ENCODE results near the gene MISP3. TPM values are rescaled to one million over a fixed set of nuclear protein-coding genes. Genes with fewer than 3 reads are reported as not detected.
"Not testable (repeated sequence)": the region's sequence is repeated elsewhere in the genome, so short reads cannot be mapped to it uniquely, and the experiment has no call there.

Gene MISP3
- total RNA-seq, 1 donor from 2014 or later: 0.98 TPM

GRCh38 chr19:14042659-14043608 lies 29.7 kb upstream of the MISP3 start:
- not testable (repeated sequence) for H3K27me3 Mint-ChIP-seq (ENCODE audit: low read depth); H3K36me3 Mint-ChIP-seq; H3K4me3 Mint-ChIP-seq; H3K4me1 Mint-ChIP-seq; DNase-seq (ENCODE audit: low spot score in 2 of 2, unreplicated experiment in 2 of 2); H3K9me3 Mint-ChIP-seq
- TF ChIP-seq CTCF (IDR thresholded peaks at IDR 0.05; ENCODE audit: unreplicated experiment): peak; percentile 44
- peak overlapping the region; percentile 78 for H3K27ac Mint-ChIP-seq

GRCh38 chr19:14047866-14048265 lies 24.7 kb upstream of the MISP3 start:
- H3K9me3 Mint-ChIP-seq; H3K4me3 Mint-ChIP-seq; H3K27ac Mint-ChIP-seq; H3K27me3 Mint-ChIP-seq (ENCODE audit: low read depth); H3K4me1 Mint-ChIP-seq; H3K36me3 Mint-ChIP-seq; DNase-seq (ENCODE audit: low spot score in 2 of 2, unreplicated experiment in 2 of 2): not testable (repeated sequence)

GRCh38 chr19:14048443-14049153 lies 24.0 kb upstream of the MISP3 start:
- Mint-ChIP-seq H3K27me3 (ENCODE audit: low read depth) (no peaks in the 10 kb centered on the region), H3K9me3 (no peaks in the 10 kb centered on the region), H3K36me3 (peaks cover 8% of the 10 kb centered on the region), H3K4me1 (no peaks in the 10 kb centered on the region), H3K27ac (no peak overlapping the region), H3K4me3 (no peak overlapping the region)
- peak; percentile 42 for TF ChIP-seq CTCF (IDR thresholded peaks at IDR 0.05; ENCODE audit: unreplicated experiment)
- no peak for DNase-seq (ENCODE audit: low spot score in 2 of 2, unreplicated experiment in 2 of 2)

- Mint-ChIP-seq H3K9me3 (no peaks in the 10 kb centered on the region), H3K4me1 (no peaks in the 10 kb centered on the region)
Measured at GRCh38 chr19:14050512-14050911, 22.1 kb upstream of the MISP3 start.

GRCh38 chr19:14050961-14051360 lies 21.6 kb upstream of the MISP3 start:
- not testable (repeated sequence) for H3K4me1 Mint-ChIP-seq; H3K36me3 Mint-ChIP-seq; H3K27ac Mint-ChIP-seq; H3K9me3 Mint-ChIP-seq; H3K4me3 Mint-ChIP-seq; DNase-seq (ENCODE audit: low spot score in 2 of 2, unreplicated experiment in 2 of 2)
- peaks cover 13% of the 10 kb centered on the region for H3K27me3 Mint-ChIP-seq (ENCODE audit: low read depth)

More at GRCh38 chr19:14050512-14050911, 22.1 kb upstream of the MISP3 start:
- Mint-ChIP-seq H3K27me3 (ENCODE audit: low read depth) (peaks cover 13% of the 10 kb centered on the region), H3K36me3 (peaks cover 8% of the 10 kb centered on the region), H3K27ac (no peak overlapping the region), H3K4me3 (no peak overlapping the region)
- TF ChIP-seq CTCF (IDR thresholded peaks at IDR 0.05; ENCODE audit: unreplicated experiment): no peak
- DNase-seq (ENCODE audit: low spot score in 2 of 2, unreplicated experiment in 2 of 2): no peak

- Mint-ChIP-seq H3K4me3 (no peak overlapping the region), H3K36me3 (peaks cover 8% of the 10 kb centered on the region), H3K9me3 (no peaks in the 10 kb centered on the region), H3K27me3 (ENCODE audit: low read depth) (peaks cover 21% of the 10 kb centered on the region), H3K27ac (no peak overlapping the region), H3K4me1 (no peaks in the 10 kb centered on the region)
- no peak for DNase-seq (ENCODE audit: low spot score in 2 of 2, unreplicated experiment in 2 of 2)
- no peak for TF ChIP-seq CTCF (IDR thresholded peaks at IDR 0.05; ENCODE audit: unreplicated experiment)
Measured at GRCh38 chr19:14051980-14052379, 20.6 kb upstream of the MISP3 start.
